Subcutaneous abdominal adipose tissue (tissue), 5 donors: ENCODE results near the gene SMARCB1.

ENCODE experiments used
- H3K27ac ChIP-seq: one replicate; pipeline ENCODE4 v1.7.0; 2013; ENCODE audit warnings: low read depth, mild to moderate bottlenecking, inconsistent platforms, low read length, moderate library complexity
- H3K27me3 ChIP-seq, 5 donors: one replicate each; pipeline ENCODE4 v1.7.0; 2013; ENCODE audit warnings: low read length in 5 of 5, inconsistent platforms in 1 of 5; ENCODE audit not compliant: control insufficient read depth in 5 of 5, insufficient read depth in 4 of 5
- H3K36me3 ChIP-seq, 5 donors: one replicate each; pipeline ENCODE4 v1.7.0; 2013; ENCODE audit warnings: low read length in 5 of 5; ENCODE audit not compliant: control insufficient read depth in 5 of 5, insufficient read depth in 5 of 5
- H3K4me1 ChIP-seq, 5 donors: one replicate each; pipeline ENCODE4 v1.7.0; 2013; ENCODE audit warnings: low read length in 5 of 5, mild to moderate bottlenecking in 3 of 5, moderate library complexity in 1 of 5; ENCODE audit not compliant: control insufficient read depth in 5 of 5, insufficient read depth in 5 of 5
- H3K4me3 ChIP-seq, 5 donors: one replicate each; pipeline ENCODE4 v1.7.0; 2013; ENCODE audit warnings: low read length in 5 of 5, low read depth in 1 of 5
- H3K9ac ChIP-seq, 5 donors: one replicate each; pipeline ENCODE4 v1.7.0; 2013; ENCODE audit warnings: low read length in 5 of 5, mild to moderate bottlenecking in 4 of 5, moderate library complexity in 3 of 5
- H3K9me3 ChIP-seq, 5 donors: one replicate each; pipeline ENCODE4 v1.7.0; 2013; ENCODE audit warnings: low read length in 5 of 5; ENCODE audit not compliant: control insufficient read depth in 5 of 5
- donor health status: healthy.
- donor health status: healthy.
- donor health status: healthy.
- donor health status: healthy.
- donor health status: healthy.

Gene SMARCB1

GRCh38 chr22:23759566-23759965 lies 27.2 kb upstream of the SMARCB1 start:
- Histone ChIP-seq H3K4me1 (peaks cover 3 to 22% (median 19%) of the 10 kb centered on the region in 5 donors), H3K4me3 (no peak overlapping the region), H3K9me3 (no peaks in the 10 kb centered on the region), H3K36me3 (no peaks in the 10 kb centered on the region), H3K27ac (no peak overlapping the region), H3K27me3 (no peaks in the 10 kb centered on the region), H3K9ac (no peak overlapping the region)

- peaks cover 0 to 5% (median 3%) of the 10 kb centered on the region in 5 donors for H3K36me3 ChIP-seq
- H3K9me3 ChIP-seq: no peaks in the 10 kb centered on the region
- peaks cover 3 to 27% (median 24%) of the 10 kb centered on the region in 5 donors for H3K4me1 ChIP-seq
- no peaks in the 10 kb centered on the region for H3K27me3 ChIP-seq
- no peak overlapping the region for H3K4me3 ChIP-seq
- H3K27ac ChIP-seq: no peak overlapping the region
- no peak overlapping the region for H3K9ac ChIP-seq
These were observed 26.7 kb upstream of the SMARCB1 start for GRCh38 chr22:23760056-23760455.

GRCh38 chr22:23762842-23763578 lies 23.8 kb upstream of the SMARCB1 start, which contains the start of gene C22orf15:
TSS of gene C22orf15 (plus strand) at chr22:23762990. CDS start at chr22:23763307, 317 bp downstream.
- no peak within 1 kb of the TSS for H3K27ac ChIP-seq
- H3K4me1 ChIP-seq: peaks cover 3 to 55% (median 47%) of the 10 kb centered on the region in 5 donors
- peak within 1 kb of the TSS in 2 of 5 donors; percentile 19 to 37 for H3K4me3 ChIP-seq
- H3K36me3 ChIP-seq: peaks cover 0 to 8% (median 8%) of the 10 kb centered on the region in 5 donors
- H3K9ac ChIP-seq: peak within 1 kb of the TSS in 1 of 5 donors; percentile 11
- no peaks in the 10 kb centered on the region for H3K9me3 ChIP-seq
- no peaks in the 10 kb centered on the region for H3K27me3 ChIP-seq

- peaks cover 3 to 60% (median 52%) of the 10 kb centered on the region in 5 donors for H3K4me1 ChIP-seq
- H3K4me3 ChIP-seq: peak overlapping the region in 2 of 5 donors; percentile 19 to 37
These were observed 23.2 kb upstream of the SMARCB1 start for GRCh38 chr22:23763579-23763945.

GRCh38 chr22:23763954-23764353 lies 22.8 kb upstream of the SMARCB1 start:
- no peak overlapping the region for H3K27ac ChIP-seq
- H3K4me1 ChIP-seq: peaks cover 3 to 64% (median 54%) of the 10 kb centered on the region in 5 donors
- peaks cover 0 to 8% (median 8%) of the 10 kb centered on the region in 5 donors for H3K36me3 ChIP-seq
- H3K9ac ChIP-seq: peak overlapping the region in 1 of 5 donors; percentile 6
- no peaks in the 10 kb centered on the region for H3K27me3 ChIP-seq
- no peaks in the 10 kb centered on the region for H3K9me3 ChIP-seq
- peak overlapping the region in 1 of 5 donors; percentile 37 for H3K4me3 ChIP-seq

More at GRCh38 chr22:23763579-23763945, 23.2 kb upstream of the SMARCB1 start:
- Histone ChIP-seq H3K9ac (no peak overlapping the region), H3K27ac (no peak overlapping the region), H3K36me3 (peaks cover 0 to 8% (median 8%) of the 10 kb centered on the region in 5 donors), H3K9me3 (no peaks in the 10 kb centered on the region), H3K27me3 (no peaks in the 10 kb centered on the region)

- Histone ChIP-seq H3K36me3 (peaks cover 0 to 8% (median 8%) of the 10 kb centered on the region in 5 donors), H3K9me3 (no peaks in the 10 kb centered on the region), H3K27ac (peak overlapping the region; percentile 78), H3K27me3 (no peaks in the 10 kb centered on the region), H3K4me3 (no peak overlapping the region), H3K9ac (peak overlapping the region in 1 of 5 donors; percentile 6), H3K4me1 (peaks cover 3 to 68% (median 54%) of the 10 kb centered on the region in 5 donors)
These were observed 21.6 kb upstream of the SMARCB1 start for GRCh38 chr22:23764899-23765881.

GRCh38 chr22:23767303-23767672 lies 19.5 kb upstream of the SMARCB1 start:
- Histone ChIP-seq H3K4me1 (peaks cover 3 to 72% (median 55%) of the 10 kb centered on the region in 5 donors), H3K9ac (peak overlapping the region in 4 of 5 donors; percentile 67 to 92 (median 89))

GRCh38 chr22:23767673-23768548 lies 18.9 kb upstream of the SMARCB1 start, which contains the start of gene CHCHD10:
TSS of gene CHCHD10 (minus strand) at chr22:23767972. CDS start at chr22:23767874, 98 bp downstream.
- Histone ChIP-seq H3K36me3 (peaks cover 0 to 8% (median 8%) of the 10 kb centered on the region in 5 donors), H3K4me3 (peak within 1 kb of the TSS; percentile 75 to 94 (median 81)), H3K27me3 (no peaks in the 10 kb centered on the region), H3K9me3 (no peaks in the 10 kb centered on the region), H3K27ac (peak within 1 kb of the TSS; percentile 78), H3K4me1 (peaks cover 1 to 71% (median 54%) of the 10 kb centered on the region in 5 donors), H3K9ac (peak within 1 kb of the TSS; percentile 67 to 92 (median 89))

More at GRCh38 chr22:23767303-23767672, 19.5 kb upstream of the SMARCB1 start:
- Histone ChIP-seq H3K27ac (peak overlapping the region; percentile 78), H3K4me3 (peak overlapping the region; percentile 75 to 94 (median 81)), H3K9me3 (no peaks in the 10 kb centered on the region), H3K27me3 (no peaks in the 10 kb centered on the region), H3K36me3 (peaks cover 0 to 8% (median 8%) of the 10 kb centered on the region in 5 donors)
